Activated T-cell treated with anti-CD3 and anti-CD28 coated beads, Interleukin-2, amount 50 U/mL, for 4 hours (primary cell): Measurements from ENCODE around the gene C16orf74. TPM values are rescaled to one million over a fixed set of nuclear protein-coding genes. Genes with fewer than 3 reads are reported as not detected.

Source experiments
- ATAC-seq, 2 donors: fragments of 200-7000 bp; cut with Tn5 transposase; one replicate each; pipeline ENCODE4 v1.10.0; 2021
- DNase-seq: peaks from one replicate; pipeline ENCODE4 v3.0.0-alpha.2; 2020
- H3K27me3 Mint-ChIP-seq: one replicate; pipeline ENCODE4 v1.8.0; 2021; ENCODE audit warnings: low read depth, mixed read lengths
- H3K36me3 Mint-ChIP-seq: one replicate; pipeline ENCODE4 v1.8.0; 2022; ENCODE audit warnings: mixed read lengths; ENCODE audit not compliant: insufficient read depth
- H3K4me1 Mint-ChIP-seq: one replicate; pipeline ENCODE4 v1.8.0; 2021; ENCODE audit warnings: low read depth, mixed read lengths
- H3K4me3 Mint-ChIP-seq: one replicate; pipeline ENCODE4 v1.8.0; 2021; ENCODE audit warnings: mild to moderate bottlenecking, moderate library complexity, mixed read lengths
- H3K9me3 Mint-ChIP-seq: one replicate; pipeline ENCODE4 v1.8.0; 2021; ENCODE audit warnings: mixed read lengths
- total RNA-seq, 3 donors: library from RNA; stranded (reverse); gene quantifications; one replicate each; pipeline ENCODE4 v1.2.1, GENCODE V29; 2021

The C16orf74 gene
- total RNA-seq, 3 donors from 2014 or later: 0.24 TPM; not detected in 2

DNA sequence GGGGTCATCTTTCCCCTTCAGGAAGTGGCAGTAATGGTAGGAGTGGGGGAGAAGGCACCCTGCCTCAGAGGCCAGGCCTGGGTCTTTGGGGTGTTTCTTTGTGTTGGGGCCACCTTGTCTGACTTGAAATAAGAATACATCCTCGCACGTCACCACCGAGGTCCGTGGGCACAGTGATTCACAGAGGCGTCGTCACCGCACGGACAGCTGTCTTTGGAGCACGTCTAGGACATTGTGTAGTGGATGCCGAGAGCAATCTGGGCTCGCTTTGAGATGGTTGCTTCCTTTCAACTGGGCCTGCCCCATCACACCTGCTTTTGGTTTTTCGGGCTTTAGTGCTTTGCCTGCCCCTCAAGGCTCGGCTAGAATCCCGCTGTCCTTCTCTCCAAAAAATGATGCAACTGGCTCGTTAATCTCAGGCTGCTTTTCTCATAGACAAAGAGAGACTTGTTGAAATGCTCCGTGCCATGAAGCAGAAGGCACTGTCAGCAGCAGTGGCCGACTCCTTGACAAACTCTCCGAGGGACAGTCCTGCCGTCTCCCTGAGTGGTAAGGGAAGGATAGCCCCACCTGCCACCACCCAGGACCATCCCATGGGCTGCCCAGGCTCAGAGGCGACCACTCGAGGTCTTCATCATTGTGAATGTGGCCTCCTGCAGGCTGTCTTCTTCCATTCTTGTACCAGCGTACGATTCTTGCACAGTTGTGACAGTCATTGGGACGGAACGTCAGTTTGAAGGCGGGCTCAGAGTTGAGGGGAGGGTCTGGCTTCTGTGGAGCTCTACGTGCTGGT lies 86.1 kb downstream of the C16orf74 start:
- H3K9me3 Mint-ChIP-seq: no peaks in the 10 kb centered on the region
- ATAC-seq: no peak
- H3K4me1 Mint-ChIP-seq: no peaks in the 10 kb centered on the region
- H3K4me3 Mint-ChIP-seq: no peak overlapping the region
- H3K36me3 Mint-ChIP-seq: peaks cover 31% of the 10 kb centered on the region
- no peaks in the 10 kb centered on the region for H3K27me3 Mint-ChIP-seq
- DNase-seq: no peak

DNA sequence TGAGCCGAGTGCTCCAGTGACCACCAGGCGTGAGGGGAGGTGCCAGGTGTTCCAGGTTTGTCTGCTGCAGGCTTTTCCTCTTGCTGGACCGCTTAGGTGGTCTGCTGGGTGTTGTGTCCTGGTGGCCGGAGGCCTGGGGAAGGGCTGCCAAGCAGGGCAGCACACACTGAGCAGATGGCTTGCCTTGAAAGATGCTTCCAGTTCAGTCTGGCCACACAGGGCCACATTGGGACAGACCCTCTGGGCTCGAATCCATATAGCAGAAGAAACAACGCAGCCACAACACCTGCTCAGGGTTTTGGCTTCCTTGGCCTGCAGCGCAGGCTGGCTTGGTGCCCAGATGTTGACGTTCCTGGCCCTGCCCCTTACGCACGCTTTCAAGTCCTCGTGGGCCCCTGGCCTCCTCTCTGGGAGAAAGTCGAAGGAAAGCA lies 87.0 kb downstream of the C16orf74 start:
- Mint-ChIP-seq H3K36me3 (peaks cover 28% of the 10 kb centered on the region), H3K9me3 (no peaks in the 10 kb centered on the region), H3K4me3 (no peak overlapping the region), H3K27me3 (no peaks in the 10 kb centered on the region), H3K4me1 (no peaks in the 10 kb centered on the region)
- DNase-seq (no peak), ATAC-seq (no peak)

DNA sequence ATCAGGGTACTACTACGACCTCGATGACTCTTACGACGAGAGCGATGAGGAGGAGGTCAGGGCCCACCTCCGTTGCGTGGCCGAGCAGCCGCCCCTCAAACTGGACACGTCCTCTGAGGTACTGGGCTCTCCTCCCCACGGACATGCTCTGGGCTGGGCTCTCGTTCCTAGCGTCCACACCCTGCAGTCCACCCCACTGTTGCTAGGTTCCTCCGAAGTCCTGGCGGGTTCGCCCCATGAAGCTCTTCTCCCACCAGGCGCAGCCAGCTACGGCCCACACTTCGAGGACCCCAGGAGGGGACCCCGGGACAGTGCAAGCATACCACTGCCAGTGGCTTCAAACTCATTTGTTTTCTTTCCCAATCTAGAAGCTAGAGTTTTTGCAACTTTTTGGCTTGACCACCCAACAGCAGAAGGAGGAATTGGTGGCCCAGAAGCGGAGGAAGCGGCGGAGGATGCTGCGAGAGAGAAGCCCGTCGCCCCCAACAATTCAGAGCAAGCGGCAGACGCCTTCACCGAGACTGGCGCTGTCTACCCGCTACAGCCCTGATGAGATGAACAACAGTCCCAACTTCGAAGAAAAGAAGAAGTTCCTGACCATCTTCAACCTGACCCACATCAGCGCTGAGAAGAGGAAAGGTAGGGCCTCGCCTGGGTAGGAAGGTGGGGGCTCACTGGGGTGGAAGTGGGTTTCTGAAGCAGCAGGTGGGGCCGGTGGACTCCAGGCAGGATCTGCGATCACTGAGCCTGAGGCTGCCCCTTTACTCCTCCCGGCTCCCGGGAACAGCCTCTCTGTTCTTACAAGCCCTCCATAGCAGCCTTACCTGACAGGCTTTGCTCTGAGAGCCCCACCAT lies 87.7 kb downstream of the C16orf74 start:
- Mint-ChIP-seq H3K4me1 (no peaks in the 10 kb centered on the region), H3K36me3 (peaks cover 31% of the 10 kb centered on the region), H3K9me3 (no peaks in the 10 kb centered on the region), H3K27me3 (no peaks in the 10 kb centered on the region), H3K4me3 (no peak overlapping the region)
- DNase-seq (no peak), ATAC-seq (no peak)

DNA sequence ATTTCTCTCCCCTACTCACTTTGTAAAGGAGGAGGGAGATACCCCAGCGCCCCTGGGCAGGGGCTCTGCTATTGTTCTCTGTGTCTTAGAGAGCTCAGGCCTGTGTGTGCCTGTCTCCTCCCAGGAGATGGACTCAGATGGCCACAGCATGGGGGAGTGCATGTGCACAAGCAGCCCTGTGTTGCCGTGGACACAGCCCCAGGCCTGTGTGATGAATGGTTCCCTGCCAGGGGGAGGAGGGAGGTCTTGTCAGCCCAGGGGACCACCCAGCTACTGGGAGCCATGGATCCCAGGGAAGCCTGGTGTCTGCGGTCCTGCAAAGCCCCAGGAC lies 88.4 kb downstream of the C16orf74 start:
- Mint-ChIP-seq H3K36me3 (peaks cover 28% of the 10 kb centered on the region), H3K4me1 (no peaks in the 10 kb centered on the region), H3K9me3 (no peaks in the 10 kb centered on the region), H3K4me3 (no peak overlapping the region), H3K27me3 (no peaks in the 10 kb centered on the region)
- DNase-seq (no peak), ATAC-seq (no peak)

DNA sequence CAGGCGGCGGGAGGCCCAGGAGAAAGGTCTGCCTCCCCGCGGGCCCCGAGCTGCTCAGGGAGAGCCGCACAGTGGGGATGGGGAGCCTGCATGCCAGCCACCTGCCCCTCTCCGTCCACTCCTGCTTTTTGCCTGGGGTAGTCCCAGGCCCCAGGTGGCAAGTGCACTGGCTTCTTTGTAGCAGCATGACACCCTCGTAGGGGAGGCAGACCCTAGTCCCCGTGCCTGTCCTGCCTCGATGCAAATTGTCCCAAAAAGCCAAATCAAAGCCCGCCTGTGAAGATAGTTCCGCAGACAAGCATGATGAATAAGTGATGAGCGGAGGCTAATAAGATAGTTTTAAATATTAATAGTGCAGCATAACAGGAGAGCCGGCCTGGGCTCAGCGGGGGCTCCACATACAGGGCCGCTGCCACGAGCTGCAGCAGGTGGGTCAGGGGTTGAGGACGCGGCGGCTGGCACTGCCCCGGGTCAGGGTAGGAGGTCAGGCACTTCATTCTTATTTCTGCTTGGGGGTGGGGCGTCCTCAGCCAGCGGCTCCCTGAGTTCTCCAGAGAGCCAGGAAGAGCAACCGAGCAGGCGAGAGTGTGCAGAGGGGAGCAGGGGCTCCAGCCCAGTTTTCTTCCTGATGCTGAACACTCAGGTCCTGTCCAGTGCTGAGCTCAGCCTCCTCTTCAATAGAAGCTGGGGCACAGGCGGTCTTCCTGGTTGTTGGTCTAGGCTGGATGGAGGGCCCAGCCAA lies 89.0 kb downstream of the C16orf74 start:
- H3K4me1 Mint-ChIP-seq: no peaks in the 10 kb centered on the region
- DNase-seq (no peak), ATAC-seq (no peak)
- H3K4me3 Mint-ChIP-seq: no peak overlapping the region
- H3K27me3 Mint-ChIP-seq: no peaks in the 10 kb centered on the region
- H3K36me3 Mint-ChIP-seq: peaks cover 26% of the 10 kb centered on the region
- no peaks in the 10 kb centered on the region for H3K9me3 Mint-ChIP-seq

DNA sequence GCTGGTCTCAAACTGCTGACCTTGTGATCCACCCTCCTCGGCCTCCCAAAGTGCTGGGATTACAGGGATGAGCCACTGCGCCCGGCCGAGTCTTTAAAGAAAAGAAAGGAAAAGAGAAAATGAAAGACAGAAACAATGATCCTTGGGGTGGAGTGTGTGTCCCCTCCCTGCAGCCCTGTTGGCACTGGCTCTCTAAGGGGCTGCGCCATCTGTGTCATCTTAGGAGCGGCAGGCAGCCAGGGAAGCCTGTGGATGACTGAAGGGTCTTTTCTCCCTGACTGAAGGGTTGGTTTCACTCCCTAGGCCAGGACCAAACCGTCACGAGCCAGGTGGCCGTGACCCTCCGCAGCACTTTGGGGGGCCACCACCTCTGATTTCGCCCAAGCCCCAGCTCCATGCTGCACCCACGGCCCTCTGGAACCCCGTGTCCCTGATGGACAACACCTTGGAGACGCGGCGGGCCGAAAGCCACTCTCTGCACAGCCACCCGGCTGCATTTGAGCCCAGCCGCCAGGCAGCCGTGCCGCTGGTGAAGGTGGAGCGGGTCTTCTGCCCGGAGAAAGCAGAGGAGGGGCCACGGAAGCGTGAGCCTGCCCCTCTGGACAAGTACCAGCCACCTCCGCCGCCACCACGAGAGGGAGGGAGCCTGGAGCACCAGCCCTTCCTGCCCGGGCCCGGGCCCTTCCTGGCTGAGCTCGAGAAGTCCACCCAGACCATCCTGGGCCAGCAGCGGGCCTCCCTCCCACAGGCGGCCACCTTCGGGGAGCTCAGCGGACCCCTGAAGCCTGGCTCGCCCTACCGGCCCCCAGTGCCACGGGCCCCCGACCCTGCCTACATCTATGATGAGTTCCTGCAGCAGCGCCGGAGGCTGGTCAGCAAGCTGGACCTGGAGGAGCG lies 89.8 kb downstream of the C16orf74 start:
- ATAC-seq (no peak), DNase-seq (no peak)
- H3K4me3 Mint-ChIP-seq: no peak overlapping the region
- H3K9me3 Mint-ChIP-seq: no peaks in the 10 kb centered on the region
- H3K36me3 Mint-ChIP-seq: peaks cover 28% of the 10 kb centered on the region
- no peaks in the 10 kb centered on the region for H3K4me1 Mint-ChIP-seq
- no peaks in the 10 kb centered on the region for H3K27me3 Mint-ChIP-seq

DNA sequence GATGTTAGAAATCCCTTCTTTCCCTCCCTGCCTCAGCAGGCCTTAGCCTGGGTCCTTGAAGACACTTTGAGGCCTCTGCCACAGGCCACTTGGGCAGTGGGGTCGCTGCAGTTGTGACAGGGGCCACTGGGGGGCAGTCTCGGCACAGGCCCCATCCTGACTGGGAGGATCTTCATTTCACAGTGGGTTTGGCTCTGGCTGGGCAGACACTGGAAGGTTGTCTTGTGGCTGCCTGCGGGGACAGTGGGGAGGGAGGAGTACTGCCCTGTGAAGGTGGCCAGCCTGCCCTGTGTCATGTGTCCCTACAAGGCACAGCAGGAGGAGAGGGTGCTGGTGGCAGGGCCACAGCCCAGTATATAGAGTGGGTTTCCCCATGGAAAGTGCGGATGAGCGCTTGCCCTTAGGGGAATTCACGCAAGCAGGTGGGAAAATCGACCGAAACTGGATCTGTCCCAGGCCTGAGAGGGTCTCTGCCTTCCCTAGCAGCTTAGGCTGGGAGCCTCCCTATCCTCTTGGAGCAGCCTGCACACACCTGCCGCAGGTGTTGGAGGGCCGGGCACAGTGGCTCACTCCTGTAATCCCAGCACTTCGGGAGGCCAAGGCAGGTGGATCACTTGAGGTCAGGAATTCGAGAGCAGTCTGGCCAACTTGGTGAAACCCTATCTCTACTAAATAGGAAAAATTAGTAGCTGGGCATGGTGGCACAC lies 90.9 kb downstream of the C16orf74 start:
- no peaks in the 10 kb centered on the region for H3K4me1 Mint-ChIP-seq
- DNase-seq (peak; percentile 52), ATAC-seq (peak; percentile 77 to 83)
- H3K4me3 Mint-ChIP-seq: no peak overlapping the region
- peaks cover 29% of the 10 kb centered on the region for H3K36me3 Mint-ChIP-seq
- no peaks in the 10 kb centered on the region for H3K9me3 Mint-ChIP-seq
- H3K27me3 Mint-ChIP-seq: no peaks in the 10 kb centered on the region

DNA sequence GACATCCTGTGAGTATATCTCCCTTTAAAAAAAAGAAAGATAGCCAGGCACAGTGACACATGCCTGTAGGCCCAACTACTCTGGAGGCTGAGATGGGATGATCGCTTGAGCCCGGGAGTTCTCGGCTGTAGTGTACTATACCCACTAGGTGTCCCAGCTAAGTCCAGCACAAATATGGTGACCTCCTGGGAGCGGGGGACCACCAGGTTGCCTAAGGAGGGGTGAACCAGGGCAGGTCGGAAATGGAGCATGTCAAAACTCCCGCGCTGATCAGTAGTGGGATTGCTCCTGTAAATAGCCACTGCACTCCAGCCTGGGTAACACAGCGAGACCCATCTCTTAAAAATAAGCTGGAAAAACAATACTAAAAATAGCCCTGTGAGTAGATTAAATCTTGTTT lies 91.6 kb downstream of the C16orf74 start:
- peaks cover 29% of the 10 kb centered on the region for H3K36me3 Mint-ChIP-seq
- H3K4me1 Mint-ChIP-seq: no peaks in the 10 kb centered on the region
- no peaks in the 10 kb centered on the region for H3K27me3 Mint-ChIP-seq
- no peak for ATAC-seq
- no peak for DNase-seq
- no peaks in the 10 kb centered on the region for H3K9me3 Mint-ChIP-seq
- no peak overlapping the region for H3K4me3 Mint-ChIP-seq

DNA sequence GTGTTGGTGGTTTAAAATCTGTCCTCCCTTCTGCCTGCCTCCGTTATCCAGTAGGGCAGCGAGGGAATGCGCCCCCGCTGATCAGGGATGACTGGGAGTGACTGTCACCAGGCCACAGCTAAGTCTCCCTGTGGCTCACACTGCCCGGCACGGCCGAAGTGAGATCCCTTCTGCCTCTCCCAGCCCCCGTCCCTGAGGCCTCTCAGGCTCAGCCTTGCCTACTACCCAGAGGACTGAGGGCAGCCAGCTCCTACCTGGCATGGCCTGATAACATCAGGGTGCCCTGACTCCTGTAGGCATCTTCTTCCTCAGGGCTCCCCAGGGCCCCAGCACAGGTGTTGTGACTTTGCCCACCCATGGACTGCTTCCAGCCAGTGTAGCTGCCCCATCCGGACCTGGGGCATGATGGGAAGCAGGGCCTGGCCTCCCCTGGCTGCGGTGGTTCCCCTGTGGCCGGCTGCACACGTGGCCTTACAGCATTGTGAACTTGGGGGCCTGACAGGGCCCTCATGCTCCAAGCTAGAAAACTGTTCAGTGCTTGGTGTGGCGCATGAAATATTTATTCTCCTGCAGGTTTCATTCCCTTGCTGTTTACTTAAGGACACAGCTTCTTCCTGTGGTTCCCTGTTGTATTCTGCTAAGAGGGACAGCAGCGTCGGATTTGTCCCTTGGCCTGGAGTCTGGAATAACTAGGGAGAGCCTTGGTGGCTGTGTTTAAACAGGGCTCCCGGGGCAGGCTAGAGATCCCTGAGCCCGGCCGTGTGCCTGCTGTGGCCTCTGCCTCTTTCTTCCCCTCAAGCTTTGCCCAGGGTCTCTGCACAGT lies 92.2 kb downstream of the C16orf74 start:
- no peak for ATAC-seq
- no peak overlapping the region for H3K4me3 Mint-ChIP-seq

DNA sequence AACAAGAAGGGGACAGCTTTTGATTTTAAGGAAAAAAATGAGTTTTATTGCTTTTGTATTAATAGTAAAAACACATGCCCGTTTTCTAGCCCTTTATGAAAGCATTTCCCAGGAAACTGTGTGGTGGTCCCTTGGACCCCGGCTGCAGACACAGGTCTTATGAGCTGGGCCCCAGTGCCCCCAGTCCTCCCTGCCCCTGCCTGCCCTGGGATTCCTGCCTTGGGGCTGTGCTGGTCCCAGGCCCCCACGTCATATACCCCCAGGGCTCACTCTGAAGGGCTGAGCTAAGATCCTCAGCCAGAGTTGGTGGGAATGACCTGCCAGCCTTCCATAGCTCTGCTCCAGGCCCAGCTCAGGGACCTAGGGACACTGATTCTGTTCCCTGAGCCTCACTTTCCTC lies 92.9 kb downstream of the C16orf74 start:
- Mint-ChIP-seq H3K36me3 (peaks cover 27% of the 10 kb centered on the region), H3K9me3 (no peaks in the 10 kb centered on the region), H3K4me1 (no peaks in the 10 kb centered on the region), H3K4me3 (no peak overlapping the region), H3K27me3 (no peaks in the 10 kb centered on the region)
- no peak for DNase-seq
- no peak for ATAC-seq

More for the DNA sequence above, 92.2 kb downstream of the C16orf74 start:
- no peaks in the 10 kb centered on the region for H3K27me3 Mint-ChIP-seq
- H3K4me1 Mint-ChIP-seq: no peaks in the 10 kb centered on the region
- DNase-seq: no peak
- H3K9me3 Mint-ChIP-seq: no peaks in the 10 kb centered on the region
- peaks cover 29% of the 10 kb centered on the region for H3K36me3 Mint-ChIP-seq
